ENCODE results near the gene KIAA1217. TPM values are rescaled to one million over a fixed set of nuclear protein-coding genes. Genes with fewer than 3 reads are reported as not detected.

The KIAA1217 gene
- polyA plus RNA-seq, 2 of the 4 experiments (the other 2 are of a cell fraction): 1.5 to 2.7 TPM

GRCh38 chr10:24277277-24277676, 68.3 kb downstream of the KIAA1217 start:
- H3K4me2 ChIP-seq: no peak overlapping the region
- H3K4me3 ChIP-seq: no peak overlapping the region
- 18% methylated on average over 3 of the region's 3 CpGs for WGBS (ENCODE audit: missing lambda C conversion rate)
- ATAC-seq (no peak), FAIRE-seq (no peak), DNase-seq (ENCODE audit: low read depth in 1 of 2, low spot score in 1 of 2) (no peak)
- CTCF ChIA-PET: interaction anchor here (1.3 kb wide), 1 partner anchor 283 kb away, joined by 4 read pairs; no protein-coding TSS in a partner anchor
- no peaks in the 10 kb centered on the region for H3K4me1 ChIP-seq
- TF ChIP-seq HES2 (IDR thresholded peaks at IDR 0.05): no peak
- TF ChIP-seq E2F6 (IDR thresholded peaks at IDR 0.05; ENCODE audit: borderline replicate concordance, low read depth): no peak
- no peak for TF ChIP-seq RARB (CRISPR knock-in tag; IDR thresholded peaks at IDR 0.05)
- TF ChIP-seq RFX5 (IDR thresholded peaks at IDR 0.05): no peak
- no peak for TF ChIP-seq HEYL (CRISPR knock-in tag; IDR thresholded peaks at IDR 0.05)
- TF ChIP-seq MAFK (IDR thresholded peaks at IDR 0.05; ENCODE audit: partially characterized antibody): no peak
- no peak for TF ChIP-seq POLR2A (IDR thresholded peaks at IDR 0.05; ENCODE audit: low read length)
- TF ChIP-seq RCOR1 (IDR thresholded peaks at IDR 0.05; ENCODE audit: low read depth, low read length): no peak
- TF ChIP-seq CTCF (IDR thresholded peaks at IDR 0.05): no peak
- TF ChIP-seq RAD21 (conservative IDR thresholded peaks at IDR 0.05 in 1 of 2, IDR thresholded peaks at IDR 0.05 in 1 of 2): no peak
- no peak for TF ChIP-seq PHF8 (IDR thresholded peaks at IDR 0.05; ENCODE audit: borderline replicate concordance, low read depth)
- TF ChIP-seq BCL3 (IDR thresholded peaks at IDR 0.05): no peak
- TF ChIP-seq NPAS2 (CRISPR knock-in tag; IDR thresholded peaks at IDR 0.05; ENCODE audit: borderline replicate concordance): no peak
- no peak for TF ChIP-seq CEBPB (IDR thresholded peaks at IDR 0.05)
- no peak for TF ChIP-seq BHLHE40 (IDR thresholded peaks at IDR 0.05; ENCODE audit: low read depth, low read length)
- TF ChIP-seq NFE2L2 (conservative IDR thresholded peaks at IDR 0.05; ENCODE audit: low read length): no peak
- no peak for TF ChIP-seq SREBF2 (IDR thresholded peaks at IDR 0.05)
- no peak for TF ChIP-seq ZNF302 (CRISPR knock-in tag; IDR thresholded peaks at IDR 0.05)
- TF ChIP-seq JUN (IDR thresholded peaks at IDR 0.05): no peak
- TF ChIP-seq EP300 (IDR thresholded peaks at IDR 0.05): no peak
- no peak overlapping the region for H3K27ac ChIP-seq
- POLR2A ChIA-PET: no interaction called here
- H3K9me3 ChIP-seq: no peaks in the 10 kb centered on the region

GRCh38 chr10:24277771-24278170, 68.8 kb downstream of the KIAA1217 start:
- Histone ChIP-seq H3K4me3 (no peak overlapping the region), H3K9me3 (no peaks in the 10 kb centered on the region), H3K4me2 (no peak overlapping the region), H3K4me1 (no peaks in the 10 kb centered on the region), H3K27ac (no peak overlapping the region)
- ATAC-seq: no peak; a peak in 1 of 6 replicates
- 77% methylated on average over 9 of the region's 9 CpGs for WGBS (ENCODE audit: missing lambda C conversion rate)
- DNase-seq (ENCODE audit: low read depth in 1 of 2, low spot score in 1 of 2): no peak
- no peak for FAIRE-seq
- TF ChIP-seq NR3C1 (IDR thresholded peaks at IDR 0.05) (no peak), FOXS1 (CRISPR knock-in tag; IDR thresholded peaks at IDR 0.05) (no peak), KDM5A (IDR thresholded peaks at IDR 0.05) (no peak), ZNF302 (CRISPR knock-in tag; IDR thresholded peaks at IDR 0.05) (no peak), RNF2 (IDR thresholded peaks at IDR 0.05; ENCODE audit: borderline replicate concordance, low read depth) (no peak), RARB (CRISPR knock-in tag; IDR thresholded peaks at IDR 0.05) (no peak), RFX5 (IDR thresholded peaks at IDR 0.05) (no peak), MAZ (IDR thresholded peaks at IDR 0.05; ENCODE audit: borderline replicate concordance, low read depth, low read length) (no peak), EP300 (IDR thresholded peaks at IDR 0.05) (no peak), PHF8 (IDR thresholded peaks at IDR 0.05; ENCODE audit: borderline replicate concordance, low read depth) (no peak), CHD4 (IDR thresholded peaks at IDR 0.05; ENCODE audit: borderline replicate concordance) (no peak), MAFK (IDR thresholded peaks at IDR 0.05; ENCODE audit: partially characterized antibody) (no peak)
- POLR2A ChIA-PET: no interaction called here
- CTCF ChIA-PET: no interaction called here
